ENCODE results near the gene PRPF38A.

PRPF38A gene

GRCh38 chr1:52402860-52403240, 1.6 kb upstream of the PRPF38A start:
- DNase-seq: no peak

- no peak for DNase-seq
These were observed 761 bp upstream of the PRPF38A start for GRCh38 chr1:52403566-52404115.

- no peak for DNase-seq
These were observed 555 bp downstream of the PRPF38A start for GRCh38 chr1:52404975-52405338.

GRCh38 chr1:52413410-52413989, 9.1 kb downstream of the PRPF38A start:
- DNase-seq: no peak

GRCh38 chr1:52414942-52415341, 10.5 kb downstream of the PRPF38A start:
- no peak for DNase-seq

GRCh38 chr1:52416811-52417210, 12.4 kb downstream of the PRPF38A start:
- DNase-seq: no peak

GRCh38 chr1:52420713-52421112, 16.3 kb downstream of the PRPF38A start:
- no peak for DNase-seq

- DNase-seq: no peak
These were observed 18.7 kb downstream of the PRPF38A start for GRCh38 chr1:52423055-52423454.

- DNase-seq: no peak
These were observed 19.4 kb downstream of the PRPF38A start for GRCh38 chr1:52423771-52424170.

GRCh38 chr1:52424231-52424636, 19.8 kb downstream of the PRPF38A start:
- no peak for DNase-seq

GRCh38 chr1:52424813-52425212, 20.4 kb downstream of the PRPF38A start:
- no peak for DNase-seq

- no peak for DNase-seq
These were observed 22.0 kb downstream of the PRPF38A start for GRCh38 chr1:52426371-52426770.

- no peak for DNase-seq
These were observed 22.8 kb downstream of the PRPF38A start for GRCh38 chr1:52427152-52427551.

GRCh38 chr1:52432807-52433206, 28.4 kb downstream of the PRPF38A start:
- no peak for DNase-seq

GRCh38 chr1:52435211-52435610, 30.8 kb downstream of the PRPF38A start:
- no peak for DNase-seq

- no peak for DNase-seq
These were observed 31.2 kb downstream of the PRPF38A start for GRCh38 chr1:52435650-52436049.

GRCh38 chr1:52436817-52437216, 32.4 kb downstream of the PRPF38A start:
- no peak for DNase-seq

- no peak for DNase-seq
These were observed 35.6 kb downstream of the PRPF38A start for GRCh38 chr1:52439976-52440375.

- no peak for DNase-seq
These were observed 40.1 kb downstream of the PRPF38A start for GRCh38 chr1:52444463-52444862.

GRCh38 chr1:52454127-52454526, 49.7 kb downstream of the PRPF38A start:
- DNase-seq: no peak

- no peak for DNase-seq
These were observed 50.4 kb downstream of the PRPF38A start for GRCh38 chr1:52454779-52455178.

- DNase-seq: no peak
These were observed 51.3 kb downstream of the PRPF38A start for GRCh38 chr1:52455686-52456085.

- no peak for DNase-seq
These were observed 56.3 kb downstream of the PRPF38A start for GRCh38 chr1:52460694-52461093.

GRCh38 chr1:52461821-52462220, 57.4 kb downstream of the PRPF38A start:
- DNase-seq: no peak

- no peak for DNase-seq
These were observed 59.5 kb downstream of the PRPF38A start for GRCh38 chr1:52463891-52464290.

Measured in DMS 273 treated with DMSO at 0.1 percent for 48 hours (cell line).